Heart left ventricle (tissue), 16 donors: ENCODE data around the gene LCE5A. TPM values are rescaled to one million over a fixed set of nuclear protein-coding genes. Genes with fewer than 3 reads are reported as not detected.
A peak's percentile ranks its signal among the peaks of the same experiment; 100 is the strongest.

ENCODE experiments used
- ATAC-seq, 4 donors: fragments of 200-7000 bp; cut with Tn5 transposase; one replicate each; pipeline ENCODE4 v1.9.1; 2020 to 2022; ENCODE audit warnings: moderate library complexity in 4 of 4, mild to moderate bottlenecking in 3 of 4, moderate number of reproducible peaks in 1 of 4
- DNase-seq, 5 donors: peaks; one replicate each; pipeline ENCODE4 v3.0.0-alpha.2; 2020
- H3K27ac ChIP-seq, 12 donors: fragments of 200-600 bp; sonication (generic) in 4 of 12; one replicate each; pipeline versions ENCODE4 v1.5.0 to v1.8.0; 2016 to 2022; ENCODE audit warnings: mild to moderate bottlenecking in 2 of 12
- H3K27me3 ChIP-seq, 9 donors: fragments of 200-600 bp; sonication (generic) in 2 of 9; one replicate each; pipeline versions ENCODE4 v1.5.1 to v1.8.0; 2016 to 2022; ENCODE audit warnings: mild to moderate bottlenecking in 3 of 9
- H3K36me3 ChIP-seq, 9 donors: fragments of 200-600 bp; sonication (generic) in 2 of 9; one replicate each; pipeline versions ENCODE4 v1.5.0 to v1.8.0; 2018 to 2022; ENCODE audit warnings: mild to moderate bottlenecking in 2 of 9
- H3K4me1 ChIP-seq, 12 donors: fragments of 200-600 bp; sonication (generic) in 4 of 12; one replicate each; pipeline versions ENCODE4 v1.5.0 to v1.8.0; 2016 to 2022; ENCODE audit warnings: mild to moderate bottlenecking in 3 of 12
- H3K4me3 ChIP-seq, 12 donors: fragments of 200-600 bp; sonication (generic) in 4 of 12; one replicate each; pipeline versions ENCODE4 v1.5.0 to v1.8.0; 2017 to 2022; ENCODE audit warnings: mild to moderate bottlenecking in 9 of 12, moderate library complexity in 4 of 12
- H3K9me3 ChIP-seq, 12 donors: fragments of 200-600 bp; sonication (generic) in 4 of 12; one replicate each; pipeline versions ENCODE4 v1.5.0 to v1.8.0; 2016 to 2022; ENCODE audit warnings: mild to moderate bottlenecking in 1 of 12
- CTCF ChIP-seq, 12 donors: fragments of 200-600 bp; sonication (generic) in 4 of 12; IDR thresholded peaks; one replicate each; pipeline versions ENCODE4 v1.5.0 to v1.8.0; 2018 to 2022; ENCODE audit warnings: antibody characterized with exemption in 12 of 12, mild to moderate bottlenecking in 5 of 12
- POLR2A ChIP-seq, 2 donors: fragments of 450-650 bp; IDR thresholded peaks; one replicate each; pipeline ENCODE4 v1.6.1; 2017; ENCODE audit warnings: antibody characterized with exemption in 2 of 2, mild to moderate bottlenecking in 2 of 2, moderate library complexity in 2 of 2
- WGBS, 4 donors: extraction: QIAGEN DNeasy Blood & Tissue Kit in 2 of 4; methylation state at CpG; one replicate each; pipeline versions ENCODE4 v1.1.5 to v1.1.7; 2013 to 2018; 5-methylcytosine and 5-hydroxymethylcytosine counted together
- intact Hi-C, 10 donors: fragments of 100-400 bp; cut with DNase I; formaldehyde crosslinking; loops; one replicate each; pipeline versions ENCODE4 v1.11.1 to v1.14.2; 2022
- polyA plus RNA-seq, 2 donors: library from polyadenylated mRNA; stranded (reverse); fragments of 200-250 nt; gene quantifications; one replicate each; pipeline ENCODE4 v1.2.3, GENCODE V29; 2013
- total RNA-seq, 9 donors: library from RNA; depleted of rRNA in 2 of 9; stranded (reverse); fragments of >200 nt in 2 of 9; fragmentation: NEBNext Ultra II Directional in 3 of 9; extraction: Animal tissue kit (Norgen Biotek cat#: 25700) in 3 of 9; gene quantifications; one replicate each; pipeline versions ENCODE4 v1.1.0 to v1.2.4, GENCODE V29; 2016 to 2023
- donor health status: ischemic (EF 13 %, LVEDD 7.1; RV severe dilation, severe dysfunction).
- donor health status: healthy with polysubstance abuse.
- donor health status: DM: no; HTN: yes; CAD: no.
- donor health status: DM: no; HTN: no; CAD: no.
- donor health status: ischemic (EF 25% LVEDD 6.9; RV normal size, moderate dysfunction).
- donor health status: ischemic (EF 25% LVEDD 5.7; RV mildly dilated, moderate dysfunction).
- donor health status: healthy.
- donor health status: DM: yes; HTN: yes; CAD: no.
- donor health status: ischemic (EF 35%, LVEDD 5.7; RV mildly dilated, moderate dysfunction).
- donor health status: nonischemic (EF 11% LVEDD 7.7; RV severe dilation, severe dysfunction).
- donor health status: DM: yes; HTN: yes; CAD: no.
- donor health status: PGD.
- donor health status: ischemic (EF 29% LVEDD 5.4; RV normal size, mild dysfunction).
- donor health status: nonischemic (EF 23%, LVEDD 6.1; RV moderate dilation, normal function).

LCE5A gene
- total and polyA plus RNA-seq, 11 donors = not detected

GRCh38 chr1:152497273-152497672 lies 13.3 kb upstream of the LCE5A start:
- Histone ChIP-seq H3K36me3 (no peaks in the 10 kb centered on the region), H3K4me3 (no peak overlapping the region), H3K27ac (no peak overlapping the region), H3K9me3 (no peaks in the 10 kb centered on the region), H3K27me3 (peaks cover 0 to 7% (median 0%) of the 10 kb centered on the region in 9 donors), H3K4me1 (no peaks in the 10 kb centered on the region)
- intact Hi-C loops = no loop called here
- DNase-seq = no peak
- peak in 3 of 12 donors; percentile 8 to 16 (median 8) for TF ChIP-seq CTCF (IDR thresholded peaks at IDR 0.05)
- TF ChIP-seq POLR2A (IDR thresholded peaks at IDR 0.05) = no peak
- ATAC-seq = no peak
- WGBS, 4 donors = 14 to 30% (median 17%) methylated on average over 2 of the region's 2 CpGs

GRCh38 chr1:152501704-152502103 lies 8.9 kb upstream of the LCE5A start:
- Histone ChIP-seq H3K4me3 (no peak overlapping the region), H3K36me3 (no peaks in the 10 kb centered on the region), H3K4me1 (no peaks in the 10 kb centered on the region), H3K9me3 (no peaks in the 10 kb centered on the region), H3K27me3 (peaks cover 0 to 14% (median 7%) of the 10 kb centered on the region in 9 donors), H3K27ac (no peak overlapping the region)
- whole genome bisulfite sequencing, 4 donors = 59 to 61% (median 60%) methylated on average over 2 of the region's 2 CpGs
- ATAC-seq = no peak
- no peak for TF ChIP-seq POLR2A (IDR thresholded peaks at IDR 0.05)
- no peak for TF ChIP-seq CTCF (IDR thresholded peaks at IDR 0.05)
- intact Hi-C loops = no loop called here
- DNase-seq = no peak

- H3K27me3 ChIP-seq = peaks cover 0 to 18% (median 7%) of the 10 kb centered on the region in 9 donors
- TF ChIP-seq CTCF (IDR thresholded peaks at IDR 0.05) = no peak
- TF ChIP-seq POLR2A (IDR thresholded peaks at IDR 0.05) = no peak
- 65 to 78% (median 73%) methylated on average over 7 of the region's 7 CpGs for WGBS, 4 donors
- no peaks in the 10 kb centered on the region for H3K9me3 ChIP-seq
- no peak for DNase-seq
- no peak overlapping the region for H3K27ac ChIP-seq
- no peaks in the 10 kb centered on the region for H3K36me3 ChIP-seq
- intact Hi-C loops = no loop called here
- no peak for ATAC-seq
- H3K4me1 ChIP-seq = no peaks in the 10 kb centered on the region
- H3K4me3 ChIP-seq = no peak overlapping the region
These were observed 8.0 kb upstream of the LCE5A start for GRCh38 chr1:152502496-152503180.

GRCh38 chr1:152505083-152505482 lies 5.5 kb upstream of the LCE5A start:
- peaks cover 0 to 27% (median 8%) of the 10 kb centered on the region in 9 donors for H3K27me3 ChIP-seq
- no peaks in the 10 kb centered on the region for H3K4me1 ChIP-seq
- H3K36me3 ChIP-seq = no peaks in the 10 kb centered on the region
- H3K4me3 ChIP-seq = no peak overlapping the region
- no peak overlapping the region for H3K27ac ChIP-seq
- intact Hi-C loops = no loop called here
- DNase-seq (no peak), ATAC-seq (no peak)
- H3K9me3 ChIP-seq = no peaks in the 10 kb centered on the region
- TF ChIP-seq POLR2A (IDR thresholded peaks at IDR 0.05) (no peak), CTCF (IDR thresholded peaks at IDR 0.05) (no peak)
- 55 to 75% (median 63%) methylated on average over 2 of the region's 2 CpGs for WGBS, 4 donors
